Measurements from ENCODE around the gene SNAP23. TPM values are rescaled to one million over a fixed set of nuclear protein-coding genes. Genes with fewer than 3 reads are reported as not detected.
A peak's percentile ranks its signal among the peaks of the same experiment; 100 is the strongest.

Gene SNAP23
- total and polyA plus RNA-seq, 2 of the 8 experiments (the other 6 are each of a cell fraction or from before 2014, with no cell fraction given), result 58.0 to 72.8 TPM

GRCh38 chr15:42457445-42458442, 37.7 kb upstream of the SNAP23 start:
- Histone ChIP-seq H2BK12ac (ENCODE audit: low read depth, low read length) (peak overlapping the region; percentile 73; the same call in 1 of the 2 replicates), H3K79me1 (ENCODE audit: low read depth, low read length) (no peaks in the 10 kb centered on the region), H3K4ac (replicated peaks; ENCODE audit: insufficient read length, low read depth, low read length) (no peak overlapping the region), H4K20me1 (replicated peaks in 1 of 2; ENCODE audit: control insufficient read depth in 1 of 2, insufficient read depth in 2 of 2, low read length in 2 of 2) (no peaks in the 10 kb centered on the region), H4K5ac (ENCODE audit: insufficient read length, low read depth, low read length) (peak overlapping the region; percentile 49), H2BK20ac (ENCODE audit: low read length) (no peak overlapping the region; the same call in 1 of the 2 replicates), H2BK15ac (ENCODE audit: low read length) (no peak overlapping the region), H3K36me3 (ENCODE audit: control insufficient read depth in 2 of 4, insufficient read depth in 4 of 4, low read length in 3 of 4) (no peaks in the 10 kb centered on the region), H3K23ac (ENCODE audit: insufficient read length) (no peak overlapping the region), H3K27me3 (replicated peaks in 1 of 4; ENCODE audit: control insufficient read depth in 3 of 4, extremely low read depth in 1 of 4, insufficient read depth in 3 of 4, low read length in 3 of 4) (no peaks in the 10 kb centered on the region), H3K79me2 (ENCODE audit: control insufficient read depth in 1 of 2, insufficient read depth in 2 of 2, low read length in 2 of 2) (no peaks in the 10 kb centered on the region), H3K14ac (ENCODE audit: insufficient read length) (no peak overlapping the region), H2BK5ac (ENCODE audit: low read depth, low read length) (peak overlapping the region; percentile 77; the same call in 1 of the 2 replicates), H2AFZ (ENCODE audit: low read length) (no peak overlapping the region), H3K9me3 (ENCODE audit: insufficient read depth in 2 of 2, low read depth in 1 of 2, low read length in 1 of 2) (no peaks in the 10 kb centered on the region), H3K56ac (replicated peaks; ENCODE audit: insufficient read length, low read depth, low read length) (no peak overlapping the region), H3K4me3 (ENCODE audit: extremely low read depth in 1 of 4, insufficient read depth in 2 of 4, low read depth in 3 of 4, low read length in 4 of 4) (peak overlapping the region in 2 of 4 experiments; percentile 3 to 36; a peak in 3 of 8 replicates), H3K4me1 (replicated peaks in 1 of 4; ENCODE audit: control insufficient read depth in 3 of 4, insufficient read depth in 4 of 4, low read length in 3 of 4) (peaks cover 0 to 8% (median 3%) of the 10 kb centered on the region in 4 experiments; a peak in 4 of 7 replicates), H3K4me2 (ENCODE audit: insufficient read depth in 1 of 2, low read depth in 2 of 2, low read length in 2 of 2) (peak overlapping the region; percentile 24 to 50), H3K23me2 (ENCODE audit: low read depth, low read length) (no peaks in the 10 kb centered on the region), H2AK5ac (ENCODE audit: low read depth, low read length) (no peak overlapping the region), H2BK120ac (replicated peaks; ENCODE audit: low read depth, low read length) (peak overlapping the region; percentile 68), H3K27ac (ENCODE audit: low read depth, low read length) (peak overlapping the region; percentile 81), H3K18ac (ENCODE audit: extremely low read depth, low read length) (0 out of 2 replicates have a peak overlapping the region, but pooled peaks have one; percentile 44), H3K9ac (replicated peaks in 1 of 4; ENCODE audit: extremely low read depth in 1 of 4, low read depth in 3 of 4, low read length in 3 of 4) (peak overlapping the region in 1 of 4 experiments; percentile 10; a peak in 2 of 7 replicates), H4K8ac (ENCODE audit: extremely low read depth, insufficient read depth, low read length) (no peak overlapping the region), H4K91ac (replicated peaks; ENCODE audit: insufficient read length, low read length) (peak overlapping the region; percentile 6)
- peak; percentile 78 to 82 for DNase-seq (ENCODE audit: low read depth in 1 of 2, low spot score in 2 of 2)
- POLR2A ChIA-PET (ENCODE audit: partially characterized antibody), result interaction anchor here (0.6 to 1.0 kb wide), 3 partner anchors 33 to 248 kb away, joined by 3 read pairs; partner anchors contain the start of gene ZNF106
- peak; percentile 99 for FAIRE-seq
- WGBS, 2 experiments (ENCODE audit: extremely low coverage in 1 of 2, insufficient coverage in 1 of 2, insufficient read length in 1 of 2, insufficient replicate concordance in 2 of 2, low coverage in 1 of 2, low lambda C conversion rate in 2 of 2, missing lambda C conversion rate in 1 of 2), result 37% methylated on average over 8 of the region's 8 CpGs; no CpG with 5 or more reads in 1 of the 2 experiments
- CTCF ChIA-PET (ENCODE audit: partially characterized antibody), result interaction anchor here (1.1 to 2.1 kb wide), 2 partner anchors 9 to 14 kb away, joined by 5 to 8 read pairs; no protein-coding TSS in a partner anchor
- TF ChIP-seq BCL11A (IDR thresholded peaks at IDR 0.05; ENCODE audit: low read depth in 2 of 2, low read length in 2 of 2) (no peak), EZH2 (IDR thresholded peaks at IDR 0.05; ENCODE audit: low read depth, low read length, severe bottlenecking) (no peak), RBBP5 (IDR thresholded peaks at IDR 0.05; ENCODE audit: borderline replicate concordance, low read depth, low read length) (0 out of 2 replicates have a peak, but pooled peaks have one; percentile 44), MAX (IDR thresholded peaks at IDR 0.05) (no peak), CTCF (IDR thresholded peaks at IDR 0.05; ENCODE audit: control extremely low read depth in 1 of 3, insufficient read depth in 1 of 3, low read depth in 1 of 3, low read length in 3 of 3) (no peak), TEAD4 (IDR thresholded peaks at IDR 0.05; ENCODE audit: low read depth, low read length) (peak; percentile 99)

Data from H1 (cell line).